Measurements from ENCODE around the gene IDUA. TPM values are rescaled to one million over a fixed set of nuclear protein-coding genes. Genes with fewer than 3 reads are reported as not detected.

Gene IDUA
- total RNA-seq, 1 experiment from 2014 or later: 10.1 TPM

DNA sequence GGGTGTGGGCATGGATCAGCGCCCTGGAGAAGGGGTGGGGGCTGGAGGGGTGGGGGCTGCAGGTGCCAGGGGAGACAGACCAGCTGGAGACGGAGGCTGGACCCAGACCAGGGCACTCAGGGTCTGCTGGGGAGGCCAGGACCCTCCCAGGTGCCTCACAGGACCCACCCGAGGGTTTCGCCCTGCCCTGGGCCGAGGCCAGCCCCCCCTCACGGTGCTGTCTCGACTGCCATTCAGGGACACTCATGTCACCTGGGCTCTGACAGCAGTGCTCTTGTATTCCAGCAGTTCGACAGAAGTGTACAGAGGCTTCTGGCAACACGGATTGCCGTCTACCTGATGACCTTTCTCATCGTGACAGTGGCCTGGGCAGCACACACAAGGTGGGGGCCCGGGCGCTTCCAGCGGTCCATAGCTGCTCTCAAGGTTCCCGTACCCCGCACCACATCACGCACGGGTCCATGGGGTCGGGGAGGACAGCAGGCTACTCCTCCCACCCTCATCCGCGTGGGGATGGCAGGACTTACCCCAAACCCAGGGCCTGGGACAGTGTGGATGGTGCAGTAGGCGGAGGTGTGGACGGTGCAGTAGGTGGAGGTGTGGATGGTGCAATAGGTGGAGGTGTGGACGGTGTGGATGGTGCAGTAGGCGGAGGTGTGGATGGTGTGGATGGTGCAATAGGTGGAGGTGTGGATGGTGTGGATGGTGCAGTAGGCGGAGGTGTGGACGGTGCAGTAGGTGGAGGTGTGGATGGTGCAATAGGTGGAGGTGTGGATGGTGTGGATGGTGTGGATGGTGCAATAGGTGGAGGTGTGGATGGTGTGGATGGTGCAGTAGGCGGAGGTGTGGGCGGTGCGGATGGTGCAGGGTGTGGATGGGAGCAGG lies 36.5 kb upstream of the IDUA start:
- Histone ChIP-seq H4K20me1 (ENCODE audit: low read length) (no peaks in the 10 kb centered on the region), H3K4me2 (ENCODE audit: low read length) (no peak overlapping the region), H3K4me3 (ENCODE audit: low read length) (no peak overlapping the region), H3K27ac (ENCODE audit: low read length) (no peak overlapping the region), H3K27me3 (ENCODE audit: low read length) (no peaks in the 10 kb centered on the region), H3K9me3 (ENCODE audit: low read length) (no peaks in the 10 kb centered on the region), H2AFZ (ENCODE audit: low read length) (no peak overlapping the region), H3K36me3 (ENCODE audit: low read depth, low read length) (no peaks in the 10 kb centered on the region), H3F3A (ENCODE audit: low read length, unreplicated experiment) (no peaks in the 10 kb centered on the region), H3K4me1 (ENCODE audit: insufficient read depth, low read length) (no peaks in the 10 kb centered on the region), H3K79me2 (ENCODE audit: low read length) (no peaks in the 10 kb centered on the region), H3K9me2 (replicated peaks; ENCODE audit: low read length) (no peaks in the 10 kb centered on the region), H3K9ac (ENCODE audit: low read length) (no peak overlapping the region)
- no peak for TF ChIP-seq CTCF (conservative IDR thresholded peaks at IDR 0.05; ENCODE audit: low read depth, low read length)
- no peak for TF ChIP-seq EZH2phosphoT487 (IDR thresholded peaks at IDR 0.05; ENCODE audit: borderline replicate concordance, low read length)
- CTCF ChIA-PET: no interaction called here
- no TSS peak for BruUV-seq (replicated peaks)
- POLR2A ChIA-PET (ENCODE audit: unreplicated experiment): no interaction called here
- DNase-seq (no peak), ATAC-seq (no peak)
- intact Hi-C loops (cut with micrococcal nuclease): no loop called here

- Histone ChIP-seq H3K36me3 (ENCODE audit: low read depth, low read length) (no peaks in the 10 kb centered on the region), H3K9me3 (ENCODE audit: low read length) (no peaks in the 10 kb centered on the region), H3K79me2 (ENCODE audit: low read length) (no peaks in the 10 kb centered on the region), H3K27ac (ENCODE audit: low read length) (no peak overlapping the region), H3K9ac (ENCODE audit: low read length) (no peak overlapping the region), H3F3A (ENCODE audit: low read length, unreplicated experiment) (no peaks in the 10 kb centered on the region), H3K4me1 (ENCODE audit: insufficient read depth, low read length) (no peaks in the 10 kb centered on the region), H2AFZ (ENCODE audit: low read length) (no peak overlapping the region), H3K4me3 (ENCODE audit: low read length) (no peak overlapping the region), H3K27me3 (ENCODE audit: low read length) (no peaks in the 10 kb centered on the region), H3K4me2 (ENCODE audit: low read length) (no peak overlapping the region), H4K20me1 (ENCODE audit: low read length) (no peaks in the 10 kb centered on the region), H3K9me2 (replicated peaks; ENCODE audit: low read length) (no peaks in the 10 kb centered on the region)
- intact Hi-C loops (cut with micrococcal nuclease): no loop called here
- DNase-seq (no peak), ATAC-seq (no peak)
- no TSS peak for BruUV-seq (replicated peaks)
- ChIA-PET CTCF (no interaction called here), POLR2A (ENCODE audit: unreplicated experiment) (no interaction called here)
- TF ChIP-seq CTCF (conservative IDR thresholded peaks at IDR 0.05; ENCODE audit: low read depth, low read length): no peak
- TF ChIP-seq EZH2phosphoT487 (IDR thresholded peaks at IDR 0.05; ENCODE audit: borderline replicate concordance, low read length): no peak
- no peak for TF ChIP-seq EZH2 (IDR thresholded peaks at IDR 0.05; ENCODE audit: low read length, unreplicated experiment)
Measured at GRCh38 chr4:951186-951585, 35.7 kb upstream of the IDUA start.
